Ovary (tissue), 9 donors: ENCODE results near the gene FMNL2. TPM values are rescaled to one million over a fixed set of nuclear protein-coding genes. Genes with fewer than 3 reads are reported as not detected.
"Not testable (repeated sequence)": the region's sequence is repeated elsewhere in the genome, so short reads cannot be mapped to it uniquely, and the experiment has no call there.

Experiments used
- DNase-seq, 5 donors: peaks; one replicate each; pipeline ENCODE4 v3.0.0-alpha.2; 2019 to 2020
- H3K27ac ChIP-seq, 2 donors: fragments of 200-600 bp; one replicate each; pipeline versions ENCODE4 v1.5.1 to v1.8.0; 2019 to 2022
- H3K27me3 ChIP-seq: fragments of 200-600 bp; one replicate; pipeline ENCODE4 v1.8.0; 2022
- H3K36me3 ChIP-seq: fragments of 200-600 bp; sonication (generic); one replicate; pipeline ENCODE4 v1.5.1; 2019
- H3K4me1 ChIP-seq: one replicate; pipeline ENCODE4 v1.8.1; 2013; ENCODE audit warnings: mild to moderate bottlenecking, moderate library complexity; ENCODE audit not compliant: insufficient read depth
- H3K4me3 ChIP-seq: fragments of 200-600 bp; sonication (generic); one replicate; pipeline ENCODE4 v1.5.1; 2017
- H3K9me3 ChIP-seq, 2 donors: fragments of 200-600 bp in 1 of 2; sonication (generic) in 1 of 2; one replicate each; pipeline versions ENCODE4 v1.5.1 to v1.8.1; 2013 to 2019; ENCODE audit warnings: mild to moderate bottlenecking in 1 of 2, moderate library complexity in 1 of 2
- EP300 ChIP-seq: sonication (generic); formaldehyde crosslinking; IDR thresholded peaks from one replicate; pipeline ENCODE4 v1.6.1; 2017; ENCODE audit warnings: antibody characterized with exemption
- POLR2A ChIP-seq: fragments of 450-650 bp; IDR thresholded peaks from one replicate; pipeline ENCODE4 v1.6.1; 2017; ENCODE audit warnings: antibody characterized with exemption, mild to moderate bottlenecking, moderate library complexity
- WGBS, 3 donors: extraction: QIAGEN DNeasy Blood & Tissue Kit in 1 of 3; methylation state at CpG; one replicate each; pipeline versions ENCODE4 v1.1.5 to v1.1.7; 2013 to 2017; 5-methylcytosine and 5-hydroxymethylcytosine counted together
- intact Hi-C, 4 donors: fragments of 100-400 bp; cut with DNase I; formaldehyde crosslinking; loops; one replicate each; pipeline versions ENCODE4 v1.11.0 to v1.15.1; 2022 to 2023
- polyA plus RNA-seq, 2 donors: library from polyadenylated mRNA; stranded (reverse); fragments of 200-250 nt in 1 of 2; fragments of 350-450 nt in 1 of 2; fragmentation: Illumina TruSeq in 1 of 2; extraction: RNeasy Lipid Tissue Mini Kit (QIAGEN cat#74804) in 1 of 2; gene quantifications; one replicate each; pipeline ENCODE4 v1.2.3, GENCODE V29; 2013 to 2014
- total RNA-seq, 7 donors: library from RNA; depleted of rRNA in 2 of 7; stranded (reverse); fragments of >200 nt in 2 of 7; fragmentation: NEBNext Ultra II Directional in 3 of 7; extraction: Animal tissue kit (Norgen Biotek cat#: 25700) in 3 of 7; gene quantifications; one replicate each; pipeline versions ENCODE4 v1.1.0 to v1.2.4, GENCODE V29; 2016 to 2023
- TF ChIP-seq, protein P1 (sequence below), 3 donors: fragments of 450-650 bp in 2 of 3; fragments of 200-600 bp in 1 of 3; IDR thresholded peaks; one replicate each; pipeline versions ENCODE4 v1.5.1 to v1.8.0; 2016 to 2022; ENCODE audit warnings: antibody characterized with exemption in 3 of 3, mild to moderate bottlenecking in 1 of 3
- donor health status: DM: no; HTN: no; CAD: no; lungs with moderate emphysema.
- donor health status: DM: no; HTN: no; CAD: no.
- donor health status: Bipolar disorder and iron deficiency.
- donor health status: DM: yes; HTN: yes; CAD: no.
- donor health status: DM: no; HTN: no; CAD: no.
- donor health status: DM: yes; HTN: yes; CAD: no.

The FMNL2 gene
- total and polyA plus RNA-seq, 9 donors, result 30.3 to 89.1 (median 51.3) TPM

DNA sequence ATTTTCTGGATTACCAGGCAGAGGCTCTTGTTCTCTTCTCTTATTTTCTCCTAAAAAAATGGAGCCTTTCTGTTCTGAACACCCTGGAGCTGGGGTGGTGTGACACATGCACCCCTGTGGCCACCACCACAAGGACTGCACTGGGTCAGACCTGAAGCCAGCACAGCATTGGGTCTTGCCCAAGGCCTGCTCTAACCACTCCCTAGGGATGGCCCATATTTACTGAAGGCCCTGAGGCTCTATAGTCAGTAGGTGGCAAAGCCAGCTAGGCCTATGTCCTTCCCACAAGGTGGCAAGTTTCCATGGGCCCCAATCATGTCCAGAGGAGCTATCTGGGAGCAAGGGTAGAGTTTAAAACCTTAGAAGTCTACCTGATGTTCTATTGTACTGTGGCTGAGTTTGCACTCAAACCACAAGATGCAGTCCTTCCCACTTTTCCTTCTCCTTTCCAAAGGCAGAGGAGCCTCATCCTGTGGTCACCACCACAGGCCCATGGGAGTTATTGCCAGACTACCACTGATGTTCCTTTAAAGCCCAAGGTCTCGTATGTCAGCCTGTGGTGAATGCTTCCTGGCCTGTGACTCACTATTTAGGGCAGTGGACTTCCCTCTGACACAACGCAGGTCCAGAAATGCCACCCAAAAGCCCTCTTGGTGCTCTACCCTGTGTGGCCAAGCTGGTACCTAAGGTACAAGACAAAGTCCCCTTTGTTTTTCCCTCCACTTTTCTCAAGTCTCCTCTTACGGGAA lies 15.0 kb upstream of the FMNL2 start:
- H3K36me3 ChIP-seq, result no peaks in the 10 kb centered on the region
- no peaks in the 10 kb centered on the region for H3K27me3 ChIP-seq
- H3K27ac ChIP-seq, result no peak overlapping the region
- TF ChIP-seq, protein P1, sequence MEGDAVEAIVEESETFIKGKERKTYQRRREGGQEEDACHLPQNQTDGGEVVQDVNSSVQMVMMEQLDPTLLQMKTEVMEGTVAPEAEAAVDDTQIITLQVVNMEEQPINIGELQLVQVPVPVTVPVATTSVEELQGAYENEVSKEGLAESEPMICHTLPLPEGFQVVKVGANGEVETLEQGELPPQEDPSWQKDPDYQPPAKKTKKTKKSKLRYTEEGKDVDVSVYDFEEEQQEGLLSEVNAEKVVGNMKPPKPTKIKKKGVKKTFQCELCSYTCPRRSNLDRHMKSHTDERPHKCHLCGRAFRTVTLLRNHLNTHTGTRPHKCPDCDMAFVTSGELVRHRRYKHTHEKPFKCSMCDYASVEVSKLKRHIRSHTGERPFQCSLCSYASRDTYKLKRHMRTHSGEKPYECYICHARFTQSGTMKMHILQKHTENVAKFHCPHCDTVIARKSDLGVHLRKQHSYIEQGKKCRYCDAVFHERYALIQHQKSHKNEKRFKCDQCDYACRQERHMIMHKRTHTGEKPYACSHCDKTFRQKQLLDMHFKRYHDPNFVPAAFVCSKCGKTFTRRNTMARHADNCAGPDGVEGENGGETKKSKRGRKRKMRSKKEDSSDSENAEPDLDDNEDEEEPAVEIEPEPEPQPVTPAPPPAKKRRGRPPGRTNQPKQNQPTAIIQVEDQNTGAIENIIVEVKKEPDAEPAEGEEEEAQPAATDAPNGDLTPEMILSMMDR (IDR thresholded peaks at IDR 0.05), result no peak
- no peak for TF ChIP-seq EP300
- no peak for TF ChIP-seq POLR2A
- 83 to 96% (median 95%) methylated on average over 3 of the region's 3 CpGs for WGBS, 3 donors
- no peaks in the 10 kb centered on the region for H3K9me3 ChIP-seq
- H3K4me3 ChIP-seq, result no peak overlapping the region
- no peak for DNase-seq
- H3K4me1 ChIP-seq, result no peaks in the 10 kb centered on the region
- intact Hi-C loops, result no loop called here

DNA sequence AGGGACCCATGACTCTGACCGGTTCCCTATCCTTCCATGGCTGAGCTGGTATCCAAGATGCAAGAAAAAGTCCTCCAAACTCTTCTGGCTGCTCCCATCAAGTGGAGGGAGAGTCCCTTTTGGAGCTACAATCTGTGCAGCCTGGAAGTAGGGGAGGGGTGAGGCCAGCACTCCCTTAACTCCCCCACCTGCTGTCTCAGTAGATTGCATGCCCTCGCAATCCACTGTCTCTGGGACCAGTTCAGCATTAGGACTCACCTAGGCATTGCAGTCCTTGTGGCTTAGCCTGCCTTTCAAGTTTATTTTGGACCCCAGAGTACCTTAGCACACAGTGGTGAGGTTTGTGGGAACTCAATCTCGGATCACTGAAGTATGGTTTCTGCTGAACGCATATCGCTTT lies 14.2 kb upstream of the FMNL2 start:
- TF ChIP-seq POLR2A, result no peak
- TF ChIP-seq, protein P1 (IDR thresholded peaks at IDR 0.05), result no peak
- TF ChIP-seq EP300, result no peak
- Histone ChIP-seq H3K9me3 (no peaks in the 10 kb centered on the region), H3K4me1 (no peaks in the 10 kb centered on the region), H3K27ac (no peak overlapping the region), H3K27me3 (no peaks in the 10 kb centered on the region), H3K36me3 (no peaks in the 10 kb centered on the region), H3K4me3 (no peak overlapping the region)
- DNase-seq, result no peak
- WGBS, 3 donors, result 95 to 96% (median 96%) methylated on average over 5 of the region's 5 CpGs
- intact Hi-C loops, result no loop called here

DNA sequence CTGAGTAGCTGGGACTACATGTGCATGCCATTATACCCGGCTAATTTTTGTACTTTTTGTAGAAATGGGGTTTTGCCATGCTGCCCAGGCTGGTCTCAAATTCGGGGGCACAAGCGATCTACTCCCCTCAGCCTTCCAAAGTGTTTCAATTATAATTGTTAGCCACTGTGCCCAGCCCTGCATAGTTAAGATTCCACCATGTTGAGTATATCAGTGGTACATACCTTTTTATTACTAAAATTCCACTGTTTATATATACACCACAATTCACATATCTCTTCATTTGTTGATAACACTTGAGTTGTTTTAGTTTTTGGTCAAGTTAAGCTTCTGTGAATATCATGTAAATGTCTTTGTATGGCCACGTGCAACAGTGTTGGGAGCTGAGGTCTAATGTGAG lies 12.8 kb upstream of the FMNL2 start:
- intact Hi-C loops, result no loop called here
- Histone ChIP-seq H3K27me3 (no peaks in the 10 kb centered on the region), H3K4me3 (no peak overlapping the region), H3K27ac (no peak overlapping the region), H3K36me3 (no peaks in the 10 kb centered on the region), H3K9me3 (no peaks in the 10 kb centered on the region), H3K4me1 (no peaks in the 10 kb centered on the region)
- TF ChIP-seq, protein P1 (IDR thresholded peaks at IDR 0.05), result no peak
- no peak for TF ChIP-seq EP300
- no peak for TF ChIP-seq POLR2A
- 80 to 83% (median 80%) methylated on average over 4 of the region's 4 CpGs for WGBS, 3 donors
- DNase-seq, result no peak

DNA sequence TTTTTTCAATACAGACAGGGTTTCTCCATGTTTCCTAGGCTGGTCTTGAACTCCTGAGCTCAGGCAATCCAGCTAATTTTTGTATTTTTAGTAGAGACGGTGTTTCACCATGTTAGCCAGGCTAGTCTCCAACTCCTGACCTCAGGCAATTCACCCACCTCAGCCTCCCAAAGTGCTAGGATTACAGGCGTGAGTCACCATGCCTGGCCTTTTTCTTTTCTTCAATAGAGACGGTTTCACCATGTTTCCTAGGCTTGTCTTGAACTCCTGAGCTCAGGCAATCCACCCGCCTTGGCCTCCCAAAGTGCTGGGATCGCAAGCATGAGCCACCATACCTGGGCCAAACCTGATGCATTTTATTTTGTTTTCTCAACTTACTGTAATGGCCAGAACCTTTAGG lies 9.8 kb upstream of the FMNL2 start:
- H3K4me3 ChIP-seq, H3K9me3 ChIP-seq, H3K4me1 ChIP-seq, DNase-seq, H3K27me3 ChIP-seq, intact Hi-C loops, H3K36me3 ChIP-seq, H3K27ac ChIP-seq: not testable (repeated sequence)
- 95% methylated on average over 5 of the region's 5 CpGs for WGBS, 3 donors

DNA sequence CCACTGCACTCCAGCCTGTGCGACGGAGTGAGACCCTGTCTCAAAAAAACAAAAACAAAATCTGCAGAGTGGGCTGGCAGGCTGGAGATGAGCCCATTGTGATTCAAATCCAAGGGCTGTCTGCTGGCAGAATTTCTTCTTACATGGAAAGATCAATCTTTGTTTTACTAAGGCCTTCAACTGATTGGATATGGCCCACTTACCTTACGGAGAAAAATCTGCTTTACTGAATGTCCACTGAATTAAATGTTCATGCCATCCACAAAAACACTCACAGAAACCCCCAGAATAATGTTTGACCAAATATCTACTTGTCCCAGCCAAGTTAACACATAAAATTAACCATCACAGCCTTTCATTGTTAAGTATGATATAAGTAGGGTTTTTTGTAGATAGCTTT lies 8.3 kb upstream of the FMNL2 start:
- H3K9me3 ChIP-seq, result no peaks in the 10 kb centered on the region
- WGBS, 3 donors, result 95 to 99% (median 98%) methylated on average over 3 of the region's 3 CpGs
- TF ChIP-seq, protein P1 (IDR thresholded peaks at IDR 0.05), result no peak
- TF ChIP-seq EP300 (no peak), POLR2A (no peak)
- no peak for DNase-seq
- intact Hi-C loops, result no loop called here
- H3K27me3 ChIP-seq, result no peaks in the 10 kb centered on the region
- no peak overlapping the region for H3K4me3 ChIP-seq
- no peaks in the 10 kb centered on the region for H3K4me1 ChIP-seq
- H3K27ac ChIP-seq, result no peak overlapping the region
- H3K36me3 ChIP-seq, result no peaks in the 10 kb centered on the region
